Cardiac muscle cell (in vitro differentiated cells and primary cell): ENCODE results near the gene NETO2. TPM values are rescaled to one million over a fixed set of nuclear protein-coding genes. Genes with fewer than 3 reads are reported as not detected.
"Not testable (repeated sequence)": the region's sequence is repeated elsewhere in the genome, so short reads cannot be mapped to it uniquely, and the experiment has no call there.

Experiments
- DNase-seq, 2 donors: peaks; one replicate each; pipeline versions ENCODE4 v3.0.0 to v3.0.0-alpha.2; 2010 to 2017; ENCODE audit warnings: low read depth in 1 of 2, low spot score in 1 of 2
- H3K27ac ChIP-seq: fragments of 200-600 bp; sonication (generic); 2 replicates; pipeline ENCODE4 v1.5.1; 2016
- H3K27me3 ChIP-seq: fragments of 200-600 bp; sonication (generic); 2 replicates; pipeline ENCODE4 v1.6.0; 2016; ENCODE audit warnings: control low read depth
- H3K36me3 ChIP-seq: fragments of 200-600 bp; sonication (generic); 2 replicates; pipeline ENCODE4 v1.5.1; 2016; ENCODE audit warnings: control low read depth
- H3K4me1 ChIP-seq: fragments of 200-600 bp; sonication (generic); 2 replicates; pipeline ENCODE4 v1.8.1; 2017; ENCODE audit warnings: low read depth, mild to moderate bottlenecking, mixed run types
- H3K4me3 ChIP-seq: fragments of 200-600 bp; sonication (generic); 2 replicates; pipeline ENCODE4 v1.5.1; 2016; ENCODE audit warnings: mild to moderate bottlenecking
- H3K9me3 ChIP-seq: fragments of 200-600 bp; sonication (generic); 2 replicates; pipeline ENCODE4 v1.5.1; 2017; ENCODE audit warnings: low read depth, mild to moderate bottlenecking, control low read depth
- polyA plus RNA-seq: library from polyadenylated mRNA; unstranded; fragments of >200 nt; fragmentation: Nextera tagmentation; extraction: Ambion mirVana; gene quantifications from 2 replicates; pipeline ENCODE4 v1.2.1, GENCODE V29; 2016
- total RNA-seq: library from RNA; depleted of rRNA; stranded (reverse); fragments of >200 nt; gene quantifications from 2 replicates; pipeline ENCODE4 v1.2.3, GENCODE V29; 2016
- TF ChIP-seq, protein P1 (sequence below): IDR thresholded peaks from 2 replicates; pipeline ENCODE4 v1.5.1; 2012; ENCODE audit warnings: low read depth, mild to moderate bottlenecking, low read length

NETO2 gene, protein sequence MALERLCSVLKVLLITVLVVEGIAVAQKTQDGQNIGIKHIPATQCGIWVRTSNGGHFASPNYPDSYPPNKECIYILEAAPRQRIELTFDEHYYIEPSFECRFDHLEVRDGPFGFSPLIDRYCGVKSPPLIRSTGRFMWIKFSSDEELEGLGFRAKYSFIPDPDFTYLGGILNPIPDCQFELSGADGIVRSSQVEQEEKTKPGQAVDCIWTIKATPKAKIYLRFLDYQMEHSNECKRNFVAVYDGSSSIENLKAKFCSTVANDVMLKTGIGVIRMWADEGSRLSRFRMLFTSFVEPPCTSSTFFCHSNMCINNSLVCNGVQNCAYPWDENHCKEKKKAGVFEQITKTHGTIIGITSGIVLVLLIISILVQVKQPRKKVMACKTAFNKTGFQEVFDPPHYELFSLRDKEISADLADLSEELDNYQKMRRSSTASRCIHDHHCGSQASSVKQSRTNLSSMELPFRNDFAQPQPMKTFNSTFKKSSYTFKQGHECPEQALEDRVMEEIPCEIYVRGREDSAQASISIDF
- total RNA-seq: 12.7 and 17.6 TPM in 2 replicates
- polyA plus RNA-seq: 14.6 and 19.0 TPM in 2 replicates

DNA sequence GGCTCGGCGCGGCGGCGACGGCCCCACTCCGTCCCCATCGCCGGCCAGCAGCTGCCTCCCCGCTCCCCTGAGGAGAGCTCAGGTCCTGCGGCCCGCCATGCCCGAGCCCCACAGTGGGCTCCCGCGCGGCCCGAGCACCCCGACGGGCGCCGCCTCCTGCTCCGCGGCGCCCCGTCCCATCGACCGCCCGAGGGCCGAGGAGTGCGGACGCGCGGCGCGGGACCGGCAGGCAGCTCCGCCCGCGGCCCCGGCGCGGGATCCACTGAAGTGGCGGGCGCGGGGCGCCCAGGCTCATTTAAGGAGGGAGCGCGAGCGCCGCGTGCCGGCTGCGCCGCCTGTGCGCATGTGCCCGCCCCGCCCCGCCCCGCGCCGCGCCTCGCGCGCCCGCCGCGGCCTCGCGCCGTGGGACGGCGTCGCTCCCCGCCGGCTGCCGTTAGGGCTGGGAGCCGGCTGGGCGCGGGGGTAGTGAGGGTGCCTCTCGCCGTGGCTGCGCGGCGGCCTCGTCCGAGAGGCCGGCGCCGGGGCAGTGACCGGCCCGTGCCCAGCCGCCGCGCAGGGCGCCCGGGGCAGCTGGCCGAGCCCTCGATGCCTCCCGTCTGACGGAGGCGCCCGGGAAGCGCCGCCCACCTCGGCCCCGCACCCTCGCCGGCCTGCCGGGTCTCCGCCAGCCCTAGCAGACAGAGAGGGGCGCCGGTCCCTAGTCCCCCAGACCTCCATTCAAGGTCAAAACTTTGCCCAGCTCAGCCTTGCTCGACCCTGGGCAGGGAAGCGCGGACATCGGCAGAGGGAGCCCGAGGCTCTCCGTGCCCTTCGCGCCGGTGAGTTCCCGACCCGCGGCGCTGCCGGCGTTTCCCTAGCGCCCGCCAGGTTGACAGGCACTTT lies at the start of gene NETO2:
Gene NETO2, minus strand, starts transcription at position 269 of the 882 bp plus-strand sequence. CDS start 333 bp downstream, outside the sequence.
- peak; percentile 68 to 80 for DNase-seq
- peak within 1 kb of the TSS; percentile 67 for H3K27ac ChIP-seq

DNA sequence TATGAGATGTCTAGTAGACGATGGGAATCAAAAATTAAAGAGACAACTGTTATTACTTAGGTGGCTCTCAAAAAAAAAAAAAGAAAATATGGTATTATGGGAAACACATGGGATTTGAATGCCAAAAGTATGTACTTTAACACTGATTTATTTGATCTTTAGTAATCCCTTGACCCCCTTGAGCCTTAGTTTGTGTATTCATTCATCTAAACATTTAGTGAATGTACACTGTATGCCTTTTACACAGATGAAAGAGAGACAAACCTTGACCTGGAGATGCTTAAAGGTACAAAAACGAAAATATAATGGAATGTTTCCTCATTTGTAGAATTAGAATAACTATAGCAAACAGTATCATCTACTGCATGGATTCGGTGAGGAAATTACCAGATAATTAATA lies 38.6 kb upstream of the NETO2 start:
- TF ChIP-seq, protein P1, sequence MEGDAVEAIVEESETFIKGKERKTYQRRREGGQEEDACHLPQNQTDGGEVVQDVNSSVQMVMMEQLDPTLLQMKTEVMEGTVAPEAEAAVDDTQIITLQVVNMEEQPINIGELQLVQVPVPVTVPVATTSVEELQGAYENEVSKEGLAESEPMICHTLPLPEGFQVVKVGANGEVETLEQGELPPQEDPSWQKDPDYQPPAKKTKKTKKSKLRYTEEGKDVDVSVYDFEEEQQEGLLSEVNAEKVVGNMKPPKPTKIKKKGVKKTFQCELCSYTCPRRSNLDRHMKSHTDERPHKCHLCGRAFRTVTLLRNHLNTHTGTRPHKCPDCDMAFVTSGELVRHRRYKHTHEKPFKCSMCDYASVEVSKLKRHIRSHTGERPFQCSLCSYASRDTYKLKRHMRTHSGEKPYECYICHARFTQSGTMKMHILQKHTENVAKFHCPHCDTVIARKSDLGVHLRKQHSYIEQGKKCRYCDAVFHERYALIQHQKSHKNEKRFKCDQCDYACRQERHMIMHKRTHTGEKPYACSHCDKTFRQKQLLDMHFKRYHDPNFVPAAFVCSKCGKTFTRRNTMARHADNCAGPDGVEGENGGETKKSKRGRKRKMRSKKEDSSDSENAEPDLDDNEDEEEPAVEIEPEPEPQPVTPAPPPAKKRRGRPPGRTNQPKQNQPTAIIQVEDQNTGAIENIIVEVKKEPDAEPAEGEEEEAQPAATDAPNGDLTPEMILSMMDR: no peak
- Histone ChIP-seq H3K4me1 (no peaks in the 10 kb centered on the region), H3K9me3 (no peaks in the 10 kb centered on the region), H3K27me3 (no peaks in the 10 kb centered on the region), H3K27ac (no peak overlapping the region), H3K36me3 (no peaks in the 10 kb centered on the region), H3K4me3 (no peak overlapping the region)
- no peak for DNase-seq

More for the DNA sequence above, at the start of gene NETO2:
- Histone ChIP-seq H3K4me1 (no peaks in the 10 kb centered on the region), H3K9me3 (no peaks in the 10 kb centered on the region), H3K36me3 (no peaks in the 10 kb centered on the region), H3K4me3 (peak within 1 kb of the TSS; percentile 62), H3K27me3 (no peaks in the 10 kb centered on the region)
- TF ChIP-seq, protein P1: peak; percentile 75

DNA sequence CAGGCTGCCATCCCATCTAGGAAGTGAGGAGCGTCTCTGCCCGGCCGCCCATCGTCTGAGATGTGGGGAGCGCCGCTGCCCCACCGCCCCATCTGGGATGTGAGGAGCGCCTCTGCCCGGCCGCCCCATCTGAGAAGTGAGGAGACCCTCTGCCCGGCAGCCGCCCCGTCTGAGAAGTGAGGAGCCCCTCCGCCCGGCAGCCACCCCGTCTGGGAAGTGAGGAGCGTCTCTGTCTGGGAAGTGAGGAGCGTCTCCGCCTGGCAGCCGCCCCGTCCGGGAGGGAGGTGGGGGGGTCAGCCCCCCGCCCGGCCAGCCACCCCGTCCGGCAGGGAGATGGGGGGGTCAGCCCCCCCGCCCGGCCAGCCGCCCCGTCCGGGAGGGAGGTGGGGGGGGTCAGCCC lies 37.3 kb upstream of the NETO2 start:
- not testable (repeated sequence) for H3K9me3 ChIP-seq, H3K27ac ChIP-seq, DNase-seq

DNA sequence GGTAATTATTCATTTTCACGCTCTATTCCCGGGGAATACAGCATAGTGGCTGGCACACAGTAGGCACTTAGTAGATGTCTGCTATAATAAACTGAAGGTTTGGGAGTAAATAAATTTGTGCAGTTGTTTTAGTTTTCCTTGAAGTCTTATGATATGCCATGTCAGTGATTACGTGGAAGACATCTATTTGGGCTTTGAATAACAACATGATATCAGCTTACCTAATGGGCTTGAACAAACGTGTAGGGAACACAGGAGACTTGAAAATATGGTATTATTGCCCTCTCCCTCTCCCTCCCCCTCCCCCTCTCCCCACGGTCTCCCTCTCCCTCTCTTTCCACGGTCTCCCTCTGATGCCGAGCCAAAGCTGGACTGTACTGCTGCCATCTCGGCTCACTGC lies 36.3 kb upstream of the NETO2 start:
- Histone ChIP-seq H3K4me1 (no peaks in the 10 kb centered on the region), H3K27me3 (no peaks in the 10 kb centered on the region), H3K27ac (no peak overlapping the region), H3K4me3 (no peak overlapping the region), H3K36me3 (no peaks in the 10 kb centered on the region), H3K9me3 (no peaks in the 10 kb centered on the region)
- TF ChIP-seq, protein P1: no peak
- DNase-seq: no peak

More for the DNA sequence above, 37.3 kb upstream of the NETO2 start:
- not testable (repeated sequence) for H3K36me3 ChIP-seq, H3K4me1 ChIP-seq, H3K27me3 ChIP-seq, H3K4me3 ChIP-seq

DNA sequence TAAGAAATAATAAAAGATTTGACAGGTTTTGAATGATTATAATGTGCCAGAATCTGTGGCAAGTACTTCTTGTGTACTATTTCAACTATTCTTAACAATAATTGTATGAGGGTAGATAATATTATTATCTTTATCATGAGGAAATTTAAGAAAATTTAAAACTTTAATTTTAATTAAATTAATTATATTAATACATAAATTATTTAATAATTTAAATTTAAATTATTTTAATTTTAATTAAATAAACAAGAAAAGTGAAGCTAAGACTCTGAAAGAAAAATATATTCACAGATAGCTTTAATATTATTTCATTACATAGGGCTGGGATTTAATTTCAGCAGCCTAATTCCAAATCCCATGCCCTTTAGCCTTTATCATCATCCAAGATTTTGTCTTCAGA lies 31.4 kb upstream of the NETO2 start:
- DNase-seq: no peak
- Histone ChIP-seq H3K36me3 (no peaks in the 10 kb centered on the region), H3K4me1 (no peaks in the 10 kb centered on the region), H3K4me3 (no peak overlapping the region), H3K27ac (no peak overlapping the region), H3K27me3 (no peaks in the 10 kb centered on the region), H3K9me3 (no peaks in the 10 kb centered on the region)
- TF ChIP-seq, protein P1: no peak
